Thoracic aorta (tissue), 2 donors: Measurements from ENCODE around the gene UBALD2. TPM values are rescaled to one million over a fixed set of nuclear protein-coding genes. Genes with fewer than 3 reads are reported as not detected.
"Not testable (repeated sequence)": the region's sequence is repeated elsewhere in the genome, so short reads cannot be mapped to it uniquely, and the experiment has no call there.

Experiments used
- ATAC-seq: fragments of 150-250 bp; one replicate; pipeline ENCODE4 v1.8.0; 2017; ENCODE audit warnings: low read depth; ENCODE audit not compliant: insufficient number of reproducible peaks, low FRiP score
- DNase-seq: peaks from one replicate; pipeline ENCODE4 v3.0.0-alpha.2; 2020; ENCODE audit warnings: low spot score
- H3K27ac ChIP-seq, 2 donors: fragments of 200-600 bp; sonication (generic); 1 replicate in 1 of 2; 2 replicates in 1 of 2; pipeline ENCODE4 v1.5.1; 2016; ENCODE audit warnings: mild to moderate bottlenecking in 2 of 2, moderate library complexity in 2 of 2
- H3K27me3 ChIP-seq: fragments of 200-600 bp; sonication (generic); replicated peaks from 2 replicates; pipeline ENCODE4 v1.6.0; 2016; ENCODE audit warnings: mild to moderate bottlenecking; ENCODE audit not compliant: insufficient read depth
- H3K36me3 ChIP-seq: fragments of 200-600 bp; sonication (generic); one replicate; pipeline ENCODE4 v1.5.1; 2016
- H3K4me1 ChIP-seq, 2 donors: fragments of 200-600 bp; sonication (generic); 1 replicate in 1 of 2; 2 replicates in 1 of 2; pipeline versions ENCODE4 v1.5.1 to v1.6.0; 2016; ENCODE audit warnings: low read depth in 2 of 2, mild to moderate bottlenecking in 1 of 2; ENCODE audit not compliant: control insufficient read depth in 1 of 2
- H3K4me3 ChIP-seq: fragments of 200-600 bp; sonication (generic); 2 replicates; pipeline ENCODE4 v1.5.1; 2016; ENCODE audit warnings: mild to moderate bottlenecking
- H3K9me3 ChIP-seq: fragments of 200-600 bp; sonication (generic); 2 replicates; pipeline ENCODE4 v1.5.1; 2016
- CTCF ChIP-seq: fragments of 200-600 bp; sonication (generic); IDR thresholded peaks from one replicate; pipeline ENCODE4 v1.5.1; 2019; ENCODE audit warnings: antibody characterized with exemption
- total RNA-seq, 2 donors: library from RNA; depleted of rRNA; stranded (reverse); fragments of >200 nt; gene quantifications; one replicate each; pipeline versions ENCODE4 v1.1.0 to v1.2.3, GENCODE V29; 2016

The UBALD2 gene
- total RNA-seq, 2 donors from 2014 or later, result 9.9 to 14.9 TPM

- Histone ChIP-seq H3K9me3 (no peaks in the 10 kb centered on the region), H3K36me3 (no peaks in the 10 kb centered on the region), H3K4me3 (no peak overlapping the region), H3K4me1 (no peaks in the 10 kb centered on the region), H3K27me3 (no peaks in the 10 kb centered on the region), H3K27ac (no peak overlapping the region)
- ATAC-seq (no peak), DNase-seq (no peak)
- no peak for TF ChIP-seq CTCF
These were observed 16.9 kb upstream of the UBALD2 start for GRCh38 chr17:76248013-76248782.

- no peak for DNase-seq
- no peak overlapping the region for H3K27ac ChIP-seq
- no peak for TF ChIP-seq CTCF
- no peak for ATAC-seq
- H3K4me1 ChIP-seq, result no peaks in the 10 kb centered on the region
- H3K9me3 ChIP-seq, result no peaks in the 10 kb centered on the region
- H3K4me3 ChIP-seq, result no peak overlapping the region
- no peaks in the 10 kb centered on the region for H3K27me3 ChIP-seq
- no peaks in the 10 kb centered on the region for H3K36me3 ChIP-seq
These were observed 15.0 kb upstream of the UBALD2 start for GRCh38 chr17:76250141-76250540.

- Histone ChIP-seq H3K4me3 (no peak overlapping the region), H3K27me3 (no peaks in the 10 kb centered on the region), H3K4me1 (no peaks in the 10 kb centered on the region), H3K27ac (no peak overlapping the region), H3K9me3 (no peaks in the 10 kb centered on the region), H3K36me3 (no peaks in the 10 kb centered on the region)
- no peak for TF ChIP-seq CTCF
- DNase-seq (no peak), ATAC-seq (no peak)
These were observed 13.6 kb upstream of the UBALD2 start for GRCh38 chr17:76251478-76252039.

GRCh38 chr17:76252040-76252954 is 12.9 kb upstream of the UBALD2 start:
- TF ChIP-seq CTCF, result no peak
- ATAC-seq, result no peak
- Histone ChIP-seq H3K9me3 (no peaks in the 10 kb centered on the region), H3K4me1 (no peaks in the 10 kb centered on the region), H3K4me3 (peak overlapping the region; percentile 5), H3K27me3 (no peaks in the 10 kb centered on the region), H3K36me3 (no peaks in the 10 kb centered on the region), H3K27ac (peak overlapping the region in 1 of 2 donors; percentile 25)
- DNase-seq, result no peak

- H3K36me3 ChIP-seq, H3K4me1 ChIP-seq, H3K9me3 ChIP-seq, ATAC-seq, H3K27me3 ChIP-seq, DNase-seq: not testable (repeated sequence)
- peak overlapping the region; percentile 5 for H3K4me3 ChIP-seq
- H3K27ac ChIP-seq, result peak overlapping the region in 1 of 2 donors; percentile 25
These were observed 12.0 kb upstream of the UBALD2 start for GRCh38 chr17:76252967-76253766.
